ENCODE data around the gene SAMD11. TPM values are rescaled to one million over a fixed set of nuclear protein-coding genes. Genes with fewer than 3 reads are reported as not detected.
A peak's percentile ranks its signal among the peaks of the same experiment; 100 is the strongest.

SAMD11 gene
- total and polyA plus RNA-seq, 2 of the 8 experiments (the other 6 are each of a cell fraction or from before 2014, with no cell fraction given), result 0.18 to 0.30 TPM

GRCh38 chr1:925561-926421, 2.1 kb downstream of the SAMD11 start:
- peaks cover 25 to 31% of the 10 kb centered on the region in 2 experiments for H4K20me1 ChIP-seq (replicated peaks in 1 of 2; ENCODE audit: control insufficient read depth in 1 of 2, insufficient read depth in 2 of 2, low read length in 2 of 2)
- H2BK20ac ChIP-seq (ENCODE audit: low read length), result no peak overlapping the region
- no peaks in the 10 kb centered on the region for H3K9me3 ChIP-seq (ENCODE audit: insufficient read depth in 2 of 2, low read depth in 1 of 2, low read length in 1 of 2)
- WGBS, 2 experiments (ENCODE audit: extremely low coverage in 1 of 2, insufficient coverage in 1 of 2, insufficient read length in 1 of 2, insufficient replicate concordance in 2 of 2, low coverage in 1 of 2, low lambda C conversion rate in 2 of 2, missing lambda C conversion rate in 1 of 2), result 11% methylated on average over 30 of the region's 65 CpGs; no CpG with 5 or more reads in 1 of the 2 experiments
- no peak overlapping the region for H3K9ac ChIP-seq (replicated peaks in 1 of 4; ENCODE audit: extremely low read depth in 1 of 4, low read depth in 3 of 4, low read length in 3 of 4)
- H3K4ac ChIP-seq (replicated peaks; ENCODE audit: insufficient read length, low read depth, low read length), result no peak overlapping the region
- no peak overlapping the region for H3K14ac ChIP-seq (ENCODE audit: insufficient read length)
- ChIA-PET POLR2A (ENCODE audit: partially characterized antibody) (interaction anchor here (1.2 to 2.3 kb wide), 3 partner anchors 14 to 21 kb away, joined by 7 to 14 read pairs (median 9); no protein-coding TSS in a partner anchor), CTCF (ENCODE audit: partially characterized antibody) (interaction anchor here (0.8 to 2.0 kb wide), 9 partner anchors 13 to 196 kb away, joined by 3 to 14 read pairs (median 4); no protein-coding TSS in a partner anchor)
- no peak overlapping the region for H3K56ac ChIP-seq (replicated peaks; ENCODE audit: insufficient read length, low read depth, low read length)
- no peak overlapping the region for H4K91ac ChIP-seq (replicated peaks; ENCODE audit: insufficient read length, low read length)
- H2BK120ac ChIP-seq (replicated peaks; ENCODE audit: low read depth, low read length), result no peak overlapping the region
- peak overlapping the region; percentile 32 for H3K18ac ChIP-seq (ENCODE audit: extremely low read depth, low read length)
- no peaks in the 10 kb centered on the region for H3K79me2 ChIP-seq (ENCODE audit: control insufficient read depth in 1 of 2, insufficient read depth in 2 of 2, low read length in 2 of 2)
- H3K36me3 ChIP-seq (ENCODE audit: control insufficient read depth in 2 of 4, insufficient read depth in 4 of 4, low read length in 3 of 4), result peaks cover 0 to 8% (median 0%) of the 10 kb centered on the region in 4 experiments; a peak in 1 of 8 replicates
- H4K8ac ChIP-seq (ENCODE audit: extremely low read depth, insufficient read depth, low read length), result no peak overlapping the region
- no peaks in the 10 kb centered on the region for H3K79me1 ChIP-seq (ENCODE audit: low read depth, low read length)
- H2AFZ ChIP-seq (ENCODE audit: low read length), result no peak overlapping the region
- H3K4me2 ChIP-seq (ENCODE audit: insufficient read depth in 1 of 2, low read depth in 2 of 2, low read length in 2 of 2), result peak overlapping the region; percentile 60 to 88
- H3K23me2 ChIP-seq (ENCODE audit: low read depth, low read length), result peaks cover 6% of the 10 kb centered on the region; the same call in 1 of the 2 replicates
- no peak for DNase-seq (ENCODE audit: low read depth in 1 of 2, low spot score in 2 of 2)
- peaks cover 0 to 35% (median 17%) of the 10 kb centered on the region in 4 experiments; a peak in 6 of 7 replicates for H3K4me1 ChIP-seq (replicated peaks in 1 of 4; ENCODE audit: control insufficient read depth in 3 of 4, insufficient read depth in 4 of 4, low read length in 3 of 4)
- no peak overlapping the region for H2BK12ac ChIP-seq (ENCODE audit: low read depth, low read length)
- FAIRE-seq, result no peak
- H3K27ac ChIP-seq (ENCODE audit: low read depth, low read length), result no peak overlapping the region
- peak overlapping the region; percentile 0 to 60 (median 15); a peak in 6 of 8 replicates for H3K4me3 ChIP-seq (ENCODE audit: extremely low read depth in 1 of 4, insufficient read depth in 2 of 4, low read depth in 3 of 4, low read length in 4 of 4)
- H3K23ac ChIP-seq (ENCODE audit: insufficient read length), result no peak overlapping the region
- 0 out of 2 replicates have a peak overlapping the region, but pooled peaks have one; percentile 61 for H2BK15ac ChIP-seq (ENCODE audit: low read length)
- peaks cover 91 to 99% (median 96%) of the 10 kb centered on the region in 4 experiments for H3K27me3 ChIP-seq (replicated peaks in 1 of 4; ENCODE audit: control insufficient read depth in 3 of 4, extremely low read depth in 1 of 4, insufficient read depth in 3 of 4, low read length in 3 of 4)
- H2BK5ac ChIP-seq (ENCODE audit: low read depth, low read length), result no peak overlapping the region
- H2AK5ac ChIP-seq (ENCODE audit: low read depth, low read length), result no peak overlapping the region; the same call in 1 of the 2 replicates
- H4K5ac ChIP-seq (ENCODE audit: insufficient read length, low read depth, low read length), result no peak overlapping the region
- TF ChIP-seq KDM4A (IDR thresholded peaks at IDR 0.05; ENCODE audit: low read depth, low read length, severe bottlenecking), result no peak
- no peak for TF ChIP-seq RXRA (IDR thresholded peaks at IDR 0.05; ENCODE audit: insufficient read depth, low read depth, low read length)
- no peak for TF ChIP-seq KDM1A (IDR thresholded peaks at IDR 0.05; ENCODE audit: borderline replicate concordance, low read length)
- no peak for TF ChIP-seq TBP (IDR thresholded peaks at IDR 0.05; ENCODE audit: low read depth, low read length)
- TF ChIP-seq KDM5A (IDR thresholded peaks at IDR 0.05; ENCODE audit: low read length), result no peak
- no peak for TF ChIP-seq CBX5 (IDR thresholded peaks at IDR 0.05; ENCODE audit: low read depth, low read length)
